Astrocyte of the cerebellum (primary cell): ENCODE results near the gene COMMD7.

Experiments
- DNase-seq: peaks from one replicate; pipeline ENCODE4 v3.0.0-alpha.2; 2011; ENCODE audit warnings: low read depth
- H3K4me3 ChIP-seq: 2 replicates; pipeline ENCODE4 v1.5.1; 2011; ENCODE audit warnings: mild to moderate bottlenecking, low read depth, low read length, moderate library complexity
- CTCF ChIP-seq: IDR thresholded peaks from 2 replicates; pipeline ENCODE4 v1.5.1; 2012; ENCODE audit warnings: low read length, low read depth, moderate library complexity, mild to moderate bottlenecking; ENCODE audit errors: missing control alignments
- in situ Hi-C: cut with HindIII; loops from 2 replicates; pipeline ENCODE4 v1.10.0; 2017; ENCODE audit warnings: low sequenced_read_pairs

COMMD7 gene

GRCh38 chr20:32756156-32756555, 12.9 kb upstream of the COMMD7 start:
- TF ChIP-seq CTCF = no peak
- no peak for DNase-seq
- in situ Hi-C loops = no loop called here
- no peak overlapping the region for H3K4me3 ChIP-seq

- no peak for DNase-seq
- H3K4me3 ChIP-seq = no peak overlapping the region
- no peak for TF ChIP-seq CTCF
- in situ Hi-C loops = no loop called here
Observed at GRCh38 chr20:32753731-32754130, 10.5 kb upstream of the COMMD7 start.

GRCh38 chr20:32752458-32753250, 9.4 kb upstream of the COMMD7 start:
- in situ Hi-C loops = no loop called here
- no peak overlapping the region for H3K4me3 ChIP-seq
- DNase-seq = no peak
- no peak for TF ChIP-seq CTCF

DNA sequence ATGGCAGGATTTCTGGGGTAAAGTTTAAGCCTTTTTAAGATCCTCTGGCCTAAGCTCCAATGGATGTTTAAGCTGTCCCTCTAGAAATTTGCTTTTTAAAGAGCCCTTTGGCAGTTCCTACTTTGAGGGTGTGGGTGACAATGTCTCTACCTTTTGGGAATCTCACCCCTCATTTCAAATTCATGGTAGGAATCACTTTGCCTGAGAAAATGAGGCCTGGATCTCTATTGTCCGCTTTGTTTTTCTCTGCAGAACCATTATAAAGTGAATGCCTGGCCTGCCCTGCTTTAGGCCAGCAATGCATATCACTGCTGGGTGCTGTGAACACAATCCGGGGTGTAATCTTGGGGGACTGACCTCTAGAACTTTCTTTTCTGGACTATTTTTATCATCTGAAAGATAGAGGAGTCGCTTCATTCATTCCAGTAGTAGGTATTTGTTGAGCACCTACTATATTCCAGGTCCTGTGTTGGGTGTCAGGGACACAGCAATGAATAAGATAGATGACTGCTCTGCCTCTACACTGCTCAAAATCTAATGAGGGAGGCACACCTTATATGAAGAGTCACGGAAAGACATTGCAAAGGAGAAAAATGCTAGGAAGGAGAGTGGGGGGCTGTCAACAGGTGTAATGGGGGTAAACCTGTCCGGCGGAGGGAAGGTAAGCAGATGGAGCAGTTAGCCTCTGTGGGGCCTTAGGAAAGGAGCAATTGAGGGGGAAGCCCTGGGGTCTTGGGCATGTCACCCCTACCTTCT, 8.6 kb upstream of the COMMD7 start:
- in situ Hi-C loops = no loop called here
- DNase-seq = no peak
- no peak overlapping the region for H3K4me3 ChIP-seq
- TF ChIP-seq CTCF = no peak

- no peak for TF ChIP-seq CTCF
- in situ Hi-C loops = no loop called here
- H3K4me3 ChIP-seq = no peak overlapping the region
- no peak for DNase-seq
Observed at GRCh38 chr20:32751293-32751692, 8.0 kb upstream of the COMMD7 start.

DNA sequence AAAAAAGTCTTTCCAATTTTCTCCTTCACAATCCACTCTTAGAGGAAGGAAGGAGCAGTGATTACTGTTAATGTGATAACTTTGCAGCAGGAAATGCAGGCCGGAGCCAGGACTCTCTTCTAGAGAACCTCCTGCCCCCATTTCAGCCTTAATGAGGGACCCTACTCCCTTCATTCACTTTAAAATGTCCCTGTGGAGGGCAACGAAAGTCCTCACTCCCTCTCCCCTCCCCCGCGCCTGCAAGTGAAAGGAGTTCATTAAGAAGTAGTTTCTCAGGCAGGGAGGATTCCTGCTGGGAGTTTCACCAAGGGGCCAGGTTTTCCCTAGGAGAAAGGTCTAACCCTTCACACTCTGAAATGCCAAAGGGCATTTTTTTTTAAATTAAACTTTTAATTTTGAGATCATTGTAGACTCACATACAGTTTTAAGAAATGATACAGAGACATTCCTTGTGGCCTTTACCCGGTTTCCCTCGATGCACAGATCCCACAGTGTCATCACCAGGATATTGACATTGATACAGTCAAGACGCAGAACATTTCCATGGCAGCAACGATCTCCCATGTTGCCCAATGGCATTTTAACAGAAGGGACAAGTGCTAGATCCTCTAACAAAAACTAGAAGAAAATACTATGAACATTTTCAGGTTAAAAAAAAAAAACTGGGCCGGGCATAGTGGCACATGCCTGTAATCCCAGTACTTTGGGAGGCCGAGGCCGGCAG, 6.8 kb upstream of the COMMD7 start:
- in situ Hi-C loops = no loop called here
- no peak for DNase-seq
- no peak for TF ChIP-seq CTCF
- H3K4me3 ChIP-seq = no peak overlapping the region
